WERI-Rb-1 (cell line): Measurements from ENCODE around the gene STAT5B.
"Not testable (repeated sequence)": the region's sequence is repeated elsewhere in the genome, so short reads cannot be mapped to it uniquely, and the experiment has no call there.

ENCODE experiments used
- DNase-seq: peaks from one replicate; pipeline ENCODE4 v3.0.0-alpha.2; 2020
- H3K27ac ChIP-seq: fragments of 250-450 bp; sonication (Bioruptor Pico); 2 replicates; pipeline ENCODE4 v1.5.1; 2020; ENCODE audit warnings: mild to moderate bottlenecking, moderate library complexity
- H3K27me3 ChIP-seq: fragments of 250-450 bp; sonication (Bioruptor Pico); 2 replicates; pipeline ENCODE4 v1.5.1; 2021; ENCODE audit warnings: mild to moderate bottlenecking, low read depth, moderate library complexity; ENCODE audit not compliant: insufficient read depth, severe bottlenecking
- H3K36me3 ChIP-seq: fragments of 250-450 bp; sonication (Bioruptor Pico); 2 replicates; pipeline ENCODE4 v1.5.1; 2020; ENCODE audit warnings: mild to moderate bottlenecking, moderate library complexity
- H3K4me3 ChIP-seq: 2 replicates; pipeline ENCODE4 v1.5.1; 2011; ENCODE audit warnings: low read depth, mild to moderate bottlenecking, control low read depth, low read length
- H3K9me3 ChIP-seq: fragments of 250-450 bp; sonication (Bioruptor Pico); 2 replicates; pipeline ENCODE4 v1.5.1; 2021; ENCODE audit warnings: mild to moderate bottlenecking, moderate library complexity; ENCODE audit not compliant: severe bottlenecking
- TF ChIP-seq, protein P1 (sequence below): IDR thresholded peaks from 2 replicates; pipeline ENCODE4 v1.5.1; 2011; ENCODE audit warnings: low read depth, mild to moderate bottlenecking, control low read depth, inconsistent platforms, low read length

The STAT5B gene

DNA sequence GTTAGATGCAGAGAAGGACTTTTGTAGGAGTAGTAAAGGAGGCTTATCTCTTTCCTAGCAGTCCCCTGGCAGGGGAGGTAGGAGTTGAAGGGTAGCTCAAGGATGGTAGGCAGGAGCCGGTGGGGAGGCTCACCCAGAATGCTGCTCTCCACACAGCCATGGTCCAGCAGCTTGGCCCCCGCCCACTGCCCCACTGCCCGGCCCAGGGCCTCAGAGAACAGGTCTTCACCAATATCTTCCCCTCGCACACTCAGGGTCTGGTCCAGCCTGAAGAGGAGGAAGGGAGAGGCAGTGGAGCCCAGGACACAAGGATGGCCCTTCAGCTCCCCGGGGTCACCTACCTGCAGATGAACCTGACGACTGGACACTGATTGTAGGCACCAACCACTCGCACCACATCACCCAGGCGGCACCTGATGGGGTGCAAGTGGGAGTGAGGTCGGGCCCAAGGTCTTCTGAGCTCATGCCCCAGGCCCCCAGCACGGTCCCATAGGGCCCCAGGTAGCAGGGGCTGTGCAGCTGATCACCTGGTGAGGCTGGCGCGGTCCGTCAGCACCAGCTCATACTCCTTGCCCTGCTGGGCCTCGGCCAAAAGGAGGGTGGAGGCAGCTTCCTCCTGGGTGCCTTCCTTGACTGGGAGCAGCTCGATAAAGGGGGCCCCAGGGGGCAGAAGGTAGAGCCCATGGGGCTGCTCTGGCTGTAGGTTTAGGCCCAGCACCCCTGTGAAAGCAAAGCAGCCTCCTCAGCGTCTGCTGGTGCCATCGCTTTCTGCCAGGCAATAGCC is 85.5 kb downstream of the STAT5B start:
- DNase-seq: no peak
- Histone ChIP-seq H3K27me3 (no peaks in the 10 kb centered on the region), H3K36me3 (no peaks in the 10 kb centered on the region; the same call in 1 of the 2 replicates), H3K4me3 (no peak overlapping the region), H3K27ac (no peak overlapping the region), H3K9me3 (no peaks in the 10 kb centered on the region)
- TF ChIP-seq, protein P1, sequence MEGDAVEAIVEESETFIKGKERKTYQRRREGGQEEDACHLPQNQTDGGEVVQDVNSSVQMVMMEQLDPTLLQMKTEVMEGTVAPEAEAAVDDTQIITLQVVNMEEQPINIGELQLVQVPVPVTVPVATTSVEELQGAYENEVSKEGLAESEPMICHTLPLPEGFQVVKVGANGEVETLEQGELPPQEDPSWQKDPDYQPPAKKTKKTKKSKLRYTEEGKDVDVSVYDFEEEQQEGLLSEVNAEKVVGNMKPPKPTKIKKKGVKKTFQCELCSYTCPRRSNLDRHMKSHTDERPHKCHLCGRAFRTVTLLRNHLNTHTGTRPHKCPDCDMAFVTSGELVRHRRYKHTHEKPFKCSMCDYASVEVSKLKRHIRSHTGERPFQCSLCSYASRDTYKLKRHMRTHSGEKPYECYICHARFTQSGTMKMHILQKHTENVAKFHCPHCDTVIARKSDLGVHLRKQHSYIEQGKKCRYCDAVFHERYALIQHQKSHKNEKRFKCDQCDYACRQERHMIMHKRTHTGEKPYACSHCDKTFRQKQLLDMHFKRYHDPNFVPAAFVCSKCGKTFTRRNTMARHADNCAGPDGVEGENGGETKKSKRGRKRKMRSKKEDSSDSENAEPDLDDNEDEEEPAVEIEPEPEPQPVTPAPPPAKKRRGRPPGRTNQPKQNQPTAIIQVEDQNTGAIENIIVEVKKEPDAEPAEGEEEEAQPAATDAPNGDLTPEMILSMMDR: no peak

DNA sequence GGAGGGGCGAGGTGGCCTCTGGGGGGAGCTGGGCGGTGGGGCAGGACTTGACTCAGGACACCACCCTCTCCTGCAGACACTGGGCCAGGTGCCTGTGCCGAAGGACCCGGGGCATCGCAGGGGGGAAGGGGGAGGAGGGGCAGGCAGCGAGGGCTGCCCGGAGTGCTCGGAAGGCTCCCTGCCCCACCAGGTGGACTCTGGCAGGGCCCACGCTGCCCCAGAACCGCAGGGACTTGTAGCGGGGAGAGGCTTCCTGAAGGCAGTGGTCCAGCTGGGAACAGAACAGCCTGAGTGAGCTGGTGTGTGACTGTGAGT is 86.6 kb downstream of the STAT5B start:
- Histone ChIP-seq H3K27me3 (no peaks in the 10 kb centered on the region), H3K36me3 (no peaks in the 10 kb centered on the region; the same call in 1 of the 2 replicates), H3K4me3 (no peak overlapping the region), H3K27ac (no peak overlapping the region), H3K9me3 (no peaks in the 10 kb centered on the region)
- TF ChIP-seq, protein P1: no peak
- no peak for DNase-seq

DNA sequence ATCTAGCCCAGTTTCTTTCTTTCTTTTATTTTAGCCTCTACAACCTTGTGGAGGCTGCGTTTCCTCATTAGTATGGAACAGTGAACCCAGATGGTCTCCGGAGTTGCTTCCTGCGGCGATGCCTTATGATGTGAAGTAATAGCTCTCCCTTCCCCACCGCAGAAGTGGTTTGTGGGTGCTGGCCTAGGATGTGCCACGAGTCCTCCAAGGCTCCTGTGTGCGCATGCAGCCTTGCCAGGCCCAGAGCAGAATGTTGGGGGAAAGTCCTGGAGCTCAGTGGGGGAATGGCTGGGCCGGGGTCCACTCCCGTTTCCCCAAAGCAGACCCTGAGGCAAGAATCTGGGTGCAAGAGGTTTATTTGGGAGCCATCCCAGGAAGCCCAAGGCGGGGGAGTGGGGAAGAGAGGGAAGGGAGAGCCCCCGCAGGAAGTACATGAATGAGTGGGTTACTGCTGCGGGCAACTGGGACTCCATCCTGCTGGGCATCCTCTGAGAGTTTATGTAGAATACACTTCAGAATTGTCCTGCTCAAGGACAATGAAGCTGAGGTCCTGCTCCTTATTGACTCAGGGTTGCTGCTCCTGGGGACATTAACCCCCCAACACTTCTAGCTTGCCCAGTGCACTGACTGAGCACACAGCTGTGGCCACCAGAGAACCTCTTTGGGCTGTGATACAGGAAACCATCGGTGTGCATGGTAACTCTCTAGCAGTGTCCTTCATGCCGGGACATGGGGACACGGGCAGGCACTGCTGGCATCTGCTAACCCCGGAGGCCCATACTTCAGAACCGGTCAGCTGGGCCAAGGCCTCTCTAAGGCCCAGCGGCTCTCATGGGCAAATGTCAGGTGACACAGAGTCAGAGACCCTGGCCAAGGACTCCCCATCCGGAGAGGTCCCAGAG is 87.2 kb downstream of the STAT5B start:
- no peak overlapping the region for H3K27ac ChIP-seq
- no peaks in the 10 kb centered on the region for H3K27me3 ChIP-seq
- H3K4me3 ChIP-seq: no peak overlapping the region
- TF ChIP-seq, protein P1: no peak
- no peaks in the 10 kb centered on the region for H3K9me3 ChIP-seq
- H3K36me3 ChIP-seq: no peaks in the 10 kb centered on the region; the same call in 1 of the 2 replicates
- DNase-seq: no peak

DNA sequence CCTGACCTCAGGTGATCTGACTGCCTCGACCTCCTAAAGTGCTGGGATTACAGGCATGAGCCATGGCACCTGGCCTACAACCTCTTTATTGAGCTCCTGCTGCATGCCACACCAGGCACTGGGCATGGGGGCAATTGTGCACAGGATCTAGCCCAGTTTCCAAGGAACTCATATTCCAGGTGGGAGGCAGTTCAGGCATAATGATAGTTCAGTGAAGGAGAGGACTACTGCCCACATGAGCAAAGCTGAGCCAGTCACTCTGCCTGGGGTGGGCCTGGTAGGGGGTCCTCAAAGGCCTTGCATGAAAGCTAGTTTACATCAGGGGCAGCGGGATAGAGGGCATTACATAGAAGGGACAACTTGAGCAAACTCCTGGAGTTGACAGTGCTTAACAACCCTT is 88.4 kb downstream of the STAT5B start:
- no peak for DNase-seq
- no peaks in the 10 kb centered on the region for H3K9me3 ChIP-seq
- no peaks in the 10 kb centered on the region; the same call in 1 of the 2 replicates for H3K36me3 ChIP-seq
- H3K27ac ChIP-seq: no peak overlapping the region
- no peak overlapping the region for H3K4me3 ChIP-seq
- H3K27me3 ChIP-seq: no peaks in the 10 kb centered on the region
- TF ChIP-seq, protein P1: no peak

DNA sequence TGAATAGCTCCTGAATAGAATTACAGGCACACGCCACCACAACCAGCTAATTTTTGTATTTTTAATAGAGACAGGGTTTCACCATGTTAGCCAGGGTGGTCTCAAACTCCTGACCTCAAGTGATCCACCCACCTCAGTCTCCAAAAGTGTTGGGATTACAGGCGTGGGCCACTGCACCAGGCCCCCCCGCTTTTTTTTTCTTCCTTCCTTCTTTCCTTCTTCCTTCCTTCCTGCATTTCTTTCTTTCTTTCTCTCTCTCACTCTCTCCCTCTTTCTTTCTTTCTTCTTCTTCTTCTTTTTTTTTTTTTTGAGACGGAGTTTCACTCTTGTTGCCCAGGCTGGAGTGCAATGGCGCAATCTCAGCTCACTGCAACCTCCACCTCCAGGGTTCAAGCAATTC is 90.0 kb downstream of the STAT5B start:
- H3K36me3 ChIP-seq, H3K9me3 ChIP-seq, DNase-seq, H3K4me3 ChIP-seq, H3K27me3 ChIP-seq, H3K27ac ChIP-seq: not testable (repeated sequence)

DNA sequence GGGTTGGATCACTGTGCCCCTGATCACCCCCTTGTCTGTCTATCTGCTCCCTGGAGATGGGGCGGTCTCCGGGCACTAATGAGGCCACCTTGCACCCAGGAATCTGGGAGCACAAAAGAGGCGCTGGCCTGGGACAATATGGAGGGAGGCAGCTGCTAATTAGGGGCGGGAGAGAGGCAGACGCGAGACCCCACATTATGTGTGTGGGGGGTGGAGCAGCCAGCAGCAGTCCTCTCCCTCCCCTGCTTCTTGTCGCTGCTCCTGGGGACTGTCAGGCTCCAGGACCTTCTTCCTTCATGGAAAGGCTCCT is 90.6 kb downstream of the STAT5B start:
- no peaks in the 10 kb centered on the region for H3K9me3 ChIP-seq
- DNase-seq: no peak
- H3K36me3 ChIP-seq: no peaks in the 10 kb centered on the region
- no peak overlapping the region for H3K27ac ChIP-seq
- H3K27me3 ChIP-seq: no peaks in the 10 kb centered on the region
- TF ChIP-seq, protein P1: no peak
- H3K4me3 ChIP-seq: no peak overlapping the region
